Lower lobe of right lung (tissue), 2 donors: Measurements from ENCODE around the gene NPC1L1. TPM values are rescaled to one million over a fixed set of nuclear protein-coding genes. Genes with fewer than 3 reads are reported as not detected.

Experiments
- ATAC-seq, 2 donors: fragments of 200-7000 bp; cut with Tn5 transposase; one replicate each; pipeline ENCODE4 v1.9.1; 2020 to 2022; ENCODE audit warnings: mild to moderate bottlenecking in 2 of 2, moderate library complexity in 2 of 2
- DNase-seq: peaks from one replicate; pipeline ENCODE4 v3.0.0-alpha.2; 2020
- H3K27ac ChIP-seq: fragments of 200-600 bp; one replicate; pipeline ENCODE4 v1.8.0; 2022
- H3K27me3 ChIP-seq: fragments of 200-600 bp; one replicate; pipeline ENCODE4 v1.8.0; 2022; ENCODE audit warnings: low read depth
- H3K36me3 ChIP-seq: fragments of 200-600 bp; one replicate; pipeline ENCODE4 v1.8.0; 2022; ENCODE audit warnings: mild to moderate bottlenecking
- H3K4me1 ChIP-seq: fragments of 200-600 bp; one replicate; pipeline ENCODE4 v1.8.0; 2022
- H3K4me3 ChIP-seq: fragments of 200-600 bp; one replicate; pipeline ENCODE4 v1.8.0; 2022; ENCODE audit warnings: mild to moderate bottlenecking
- H3K9me3 ChIP-seq: fragments of 200-600 bp; one replicate; pipeline ENCODE4 v1.8.0; 2022
- intact Hi-C: fragments of 100-400 bp; cut with DNase I; formaldehyde crosslinking; loops from one replicate; pipeline ENCODE4 v1.11.0; 2022
- total RNA-seq: library from RNA; stranded (reverse); fragmentation: NEBNext Ultra II Directional; extraction: Animal tissue kit (Norgen Biotek cat#: 25700); gene quantifications from one replicate; pipeline ENCODE4 v1.2.1, GENCODE V29; 2021
- TF ChIP-seq, protein P1 (sequence below): fragments of 200-600 bp; IDR thresholded peaks from one replicate; pipeline ENCODE4 v1.8.0; 2022; ENCODE audit warnings: antibody characterized with exemption, mild to moderate bottlenecking
- donor health status: DM: no; HTN: yes; CAD: no; lungs with severe emphysema.

The NPC1L1 gene
- total RNA-seq, 1 donor from 2014 or later = 0.21 TPM

DNA sequence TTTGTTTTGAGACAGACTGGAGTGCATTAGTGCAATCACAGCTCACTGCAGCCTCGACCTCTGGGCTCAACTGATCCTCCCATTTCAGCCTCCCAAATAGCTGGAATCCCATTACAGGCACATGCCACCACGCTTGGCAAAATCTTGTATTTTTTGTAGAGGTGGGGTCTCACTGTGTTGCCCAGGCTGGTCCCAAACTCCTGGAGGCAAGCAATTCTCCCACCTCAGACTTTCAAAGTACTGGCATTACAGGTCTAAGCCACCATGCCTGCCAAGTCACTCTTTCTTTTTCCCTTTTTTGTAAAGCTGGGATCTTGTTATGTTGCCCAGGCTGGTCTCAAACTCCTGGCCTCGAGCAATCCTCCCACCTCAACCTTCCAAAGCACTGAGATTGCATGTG is 8.3 kb upstream of the NPC1L1 start:
- intact Hi-C loops = no loop called here
- no peak overlapping the region for H3K4me3 ChIP-seq
- H3K4me1 ChIP-seq = no peaks in the 10 kb centered on the region
- no peak for DNase-seq
- TF ChIP-seq, protein P1, sequence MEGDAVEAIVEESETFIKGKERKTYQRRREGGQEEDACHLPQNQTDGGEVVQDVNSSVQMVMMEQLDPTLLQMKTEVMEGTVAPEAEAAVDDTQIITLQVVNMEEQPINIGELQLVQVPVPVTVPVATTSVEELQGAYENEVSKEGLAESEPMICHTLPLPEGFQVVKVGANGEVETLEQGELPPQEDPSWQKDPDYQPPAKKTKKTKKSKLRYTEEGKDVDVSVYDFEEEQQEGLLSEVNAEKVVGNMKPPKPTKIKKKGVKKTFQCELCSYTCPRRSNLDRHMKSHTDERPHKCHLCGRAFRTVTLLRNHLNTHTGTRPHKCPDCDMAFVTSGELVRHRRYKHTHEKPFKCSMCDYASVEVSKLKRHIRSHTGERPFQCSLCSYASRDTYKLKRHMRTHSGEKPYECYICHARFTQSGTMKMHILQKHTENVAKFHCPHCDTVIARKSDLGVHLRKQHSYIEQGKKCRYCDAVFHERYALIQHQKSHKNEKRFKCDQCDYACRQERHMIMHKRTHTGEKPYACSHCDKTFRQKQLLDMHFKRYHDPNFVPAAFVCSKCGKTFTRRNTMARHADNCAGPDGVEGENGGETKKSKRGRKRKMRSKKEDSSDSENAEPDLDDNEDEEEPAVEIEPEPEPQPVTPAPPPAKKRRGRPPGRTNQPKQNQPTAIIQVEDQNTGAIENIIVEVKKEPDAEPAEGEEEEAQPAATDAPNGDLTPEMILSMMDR = no peak
- no peaks in the 10 kb centered on the region for H3K36me3 ChIP-seq
- H3K27me3 ChIP-seq = no peaks in the 10 kb centered on the region
- ATAC-seq = no peak
- no peak overlapping the region for H3K27ac ChIP-seq
- no peaks in the 10 kb centered on the region for H3K9me3 ChIP-seq

- intact Hi-C loops = no loop called here
- H3K27me3 ChIP-seq = no peaks in the 10 kb centered on the region
- DNase-seq (no peak), ATAC-seq (no peak)
- H3K36me3 ChIP-seq = no peaks in the 10 kb centered on the region
- no peaks in the 10 kb centered on the region for H3K4me1 ChIP-seq
- no peak overlapping the region for H3K27ac ChIP-seq
- no peaks in the 10 kb centered on the region for H3K9me3 ChIP-seq
- TF ChIP-seq, protein P1 = no peak
- no peak overlapping the region for H3K4me3 ChIP-seq
Measured at GRCh38 chr7:44548893-44549292, 7.8 kb upstream of the NPC1L1 start.

DNA sequence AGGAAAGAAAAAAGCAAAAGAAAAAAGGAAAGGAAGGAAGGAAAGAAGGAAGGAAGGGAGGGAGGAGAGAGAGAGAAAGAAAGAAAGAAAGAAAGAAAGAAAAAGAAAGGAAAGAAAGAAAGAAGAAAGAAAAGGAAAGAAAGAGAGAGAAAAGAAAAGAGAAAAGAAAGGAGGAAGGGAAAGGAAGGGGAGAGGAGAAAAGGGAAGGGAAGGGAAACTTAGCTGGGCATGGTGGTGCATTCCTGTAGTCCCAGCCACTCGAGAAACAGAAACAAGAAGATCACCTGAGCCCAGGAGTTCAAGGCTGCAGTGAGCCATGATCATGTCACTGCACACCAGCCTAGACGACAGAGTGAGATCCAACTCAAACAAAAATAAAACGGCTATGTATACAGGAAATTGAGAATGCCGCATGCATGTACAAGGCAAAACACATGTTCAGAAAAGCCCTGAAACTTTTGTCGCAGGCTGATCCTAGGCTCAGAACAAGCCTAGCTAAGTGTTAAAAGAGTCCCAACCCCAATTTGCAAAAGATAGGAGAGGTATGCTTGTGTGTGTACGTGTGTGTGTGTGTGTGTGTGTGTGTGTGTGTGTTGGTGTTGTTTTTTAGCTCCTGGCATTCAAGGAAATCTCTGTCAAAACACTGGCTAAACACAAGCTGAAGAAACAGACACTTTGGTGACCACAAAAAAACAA is 6.6 kb upstream of the NPC1L1 start:
- Histone ChIP-seq H3K9me3 (no peaks in the 10 kb centered on the region), H3K36me3 (no peaks in the 10 kb centered on the region), H3K4me3 (no peak overlapping the region), H3K27me3 (no peaks in the 10 kb centered on the region), H3K4me1 (no peaks in the 10 kb centered on the region), H3K27ac (no peak overlapping the region)
- DNase-seq (no peak), ATAC-seq (no peak)
- TF ChIP-seq, protein P1 = no peak
- intact Hi-C loops = no loop called here

- DNase-seq (no peak), ATAC-seq (no peak)
- Histone ChIP-seq H3K36me3 (no peaks in the 10 kb centered on the region), H3K9me3 (no peaks in the 10 kb centered on the region), H3K4me3 (no peak overlapping the region), H3K27ac (no peak overlapping the region), H3K27me3 (no peaks in the 10 kb centered on the region), H3K4me1 (no peaks in the 10 kb centered on the region)
- intact Hi-C loops = no loop called here
- TF ChIP-seq, protein P1 = no peak
Measured at GRCh38 chr7:44541876-44542610, 913 bp upstream of the NPC1L1 start.

GRCh38 chr7:44540592-44541027 is 520 bp downstream of the NPC1L1 start:
- H3K4me3 ChIP-seq = no peak overlapping the region
- H3K27ac ChIP-seq = no peak overlapping the region
- intact Hi-C loops = no loop called here
- DNase-seq (no peak), ATAC-seq (no peak)
- TF ChIP-seq, protein P1 = no peak
- H3K36me3 ChIP-seq = no peaks in the 10 kb centered on the region
- H3K27me3 ChIP-seq = no peaks in the 10 kb centered on the region
- H3K9me3 ChIP-seq = no peaks in the 10 kb centered on the region
- no peaks in the 10 kb centered on the region for H3K4me1 ChIP-seq
